Lower leg skin (tissue), 4 donors: ENCODE data around the gene PSMD5. TPM values are rescaled to one million over a fixed set of nuclear protein-coding genes. Genes with fewer than 3 reads are reported as not detected.

Experiments used
- DNase-seq, 2 donors: peaks; one replicate each; pipeline ENCODE4 v3.0.0-alpha.2; 2019; ENCODE audit warnings: low spot score in 2 of 2
- H3K4me3 ChIP-seq: fragments of 200-600 bp; sonication (generic); 2 replicates; pipeline ENCODE4 v1.5.1; 2017; ENCODE audit warnings: mild to moderate bottlenecking, low read depth; ENCODE audit not compliant: poor library complexity, severe bottlenecking
- CTCF ChIP-seq, 3 donors: fragments of 450-650 bp; IDR thresholded peaks; one replicate each; pipeline ENCODE4 v1.5.1; 2016; ENCODE audit warnings: antibody characterized with exemption in 3 of 3, mild to moderate bottlenecking in 3 of 3, moderate library complexity in 2 of 3
- POLR2A ChIP-seq, 2 donors: fragments of 450-650 bp; IDR thresholded peaks; one replicate each; pipeline ENCODE4 v1.6.1; 2016 to 2017; ENCODE audit warnings: antibody characterized with exemption in 2 of 2, mild to moderate bottlenecking in 1 of 2, moderate library complexity in 1 of 2
- WGBS, 2 donors: methylation state at CpG; one replicate each; pipeline ENCODE4 v1.1.5; 2018; 5-methylcytosine and 5-hydroxymethylcytosine counted together
- intact Hi-C: fragments of 100-400 bp; cut with DNase I; formaldehyde crosslinking; loops from one replicate; pipeline ENCODE4 v1.15.0; 2023; ENCODE audit warnings: low total_unique reads
- total RNA-seq, 4 donors: library from RNA; depleted of rRNA; stranded (reverse); fragments of >200 nt; gene quantifications; one replicate each; pipeline ENCODE4 v1.1.0, GENCODE V29; 2016

Gene PSMD5
- total RNA-seq, 4 donors from 2014 or later, result 30.1 to 63.7 (median 33.9) TPM

GRCh38 chr9:120868339-120868675 is 25.6 kb upstream of the PSMD5 start:
- WGBS, 2 donors, result 8% methylated on average over 11 of the region's 11 CpGs
- no peak for DNase-seq
- intact Hi-C loops, result loop anchor here (5.0 kb wide), 1 partner anchor 69 kb away; no protein-coding TSS in a partner anchor
- no peak overlapping the region for H3K4me3 ChIP-seq
- TF ChIP-seq POLR2A (IDR thresholded peaks at IDR 0.05), result no peak
- no peak for TF ChIP-seq CTCF (IDR thresholded peaks at IDR 0.05)

GRCh38 chr9:120867676-120868338 is 25.1 kb upstream of the PSMD5 start:
- intact Hi-C loops, result loop anchor here (5.0 kb wide), 1 partner anchor 69 kb away; no protein-coding TSS in a partner anchor
- 90 to 92% methylated on average over 14 to 15 of the region's 15 CpGs for WGBS, 2 donors
- no peak overlapping the region for H3K4me3 ChIP-seq
- no peak for DNase-seq
- TF ChIP-seq CTCF (IDR thresholded peaks at IDR 0.05) (no peak), POLR2A (IDR thresholded peaks at IDR 0.05) (no peak)

- intact Hi-C loops, result loop anchor here (5.0 kb wide), 1 partner anchor 71 kb away; no protein-coding TSS in a partner anchor
- no peak for DNase-seq
- no peak overlapping the region for H3K4me3 ChIP-seq
- no peak for TF ChIP-seq POLR2A (IDR thresholded peaks at IDR 0.05)
- TF ChIP-seq CTCF (IDR thresholded peaks at IDR 0.05), result no peak
- 94 to 97% methylated on average over 6 of the region's 6 CpGs for WGBS, 2 donors
These were observed 23.9 kb upstream of the PSMD5 start for GRCh38 chr9:120866651-120867050.

GRCh38 chr9:120865809-120866208 is 23.1 kb upstream of the PSMD5 start:
- TF ChIP-seq POLR2A (IDR thresholded peaks at IDR 0.05) (no peak), CTCF (IDR thresholded peaks at IDR 0.05) (no peak)
- intact Hi-C loops, result loop anchor here (5.0 kb wide), 1 partner anchor 71 kb away; no protein-coding TSS in a partner anchor
- H3K4me3 ChIP-seq, result no peak overlapping the region
- WGBS, 2 donors, result 47 to 49% methylated on average over 5 of the region's 5 CpGs
- DNase-seq, result no peak

GRCh38 chr9:120865176-120865575 is 22.5 kb upstream of the PSMD5 start:
- intact Hi-C loops, result loop anchor here (5.0 kb wide), 1 partner anchor 72 kb away; no protein-coding TSS in a partner anchor
- DNase-seq, result no peak
- TF ChIP-seq CTCF (IDR thresholded peaks at IDR 0.05) (no peak), POLR2A (IDR thresholded peaks at IDR 0.05) (no peak)
- WGBS, 2 donors, result 67 to 71% methylated on average over 5 of the region's 5 CpGs
- no peak overlapping the region for H3K4me3 ChIP-seq
